Stimulated activated CD4-positive, alpha-beta T cell treated with anti-CD3 and anti-CD28 coated beads, Interleukin-15, amount 100 ng/mL, for 24 hours (primary cell): ENCODE measurements around the gene ACAP3.

Source experiments
- DNase-seq: peaks from one replicate; pipeline ENCODE4 v3.0.0-alpha.2; 2020

ACAP3 gene, protein sequence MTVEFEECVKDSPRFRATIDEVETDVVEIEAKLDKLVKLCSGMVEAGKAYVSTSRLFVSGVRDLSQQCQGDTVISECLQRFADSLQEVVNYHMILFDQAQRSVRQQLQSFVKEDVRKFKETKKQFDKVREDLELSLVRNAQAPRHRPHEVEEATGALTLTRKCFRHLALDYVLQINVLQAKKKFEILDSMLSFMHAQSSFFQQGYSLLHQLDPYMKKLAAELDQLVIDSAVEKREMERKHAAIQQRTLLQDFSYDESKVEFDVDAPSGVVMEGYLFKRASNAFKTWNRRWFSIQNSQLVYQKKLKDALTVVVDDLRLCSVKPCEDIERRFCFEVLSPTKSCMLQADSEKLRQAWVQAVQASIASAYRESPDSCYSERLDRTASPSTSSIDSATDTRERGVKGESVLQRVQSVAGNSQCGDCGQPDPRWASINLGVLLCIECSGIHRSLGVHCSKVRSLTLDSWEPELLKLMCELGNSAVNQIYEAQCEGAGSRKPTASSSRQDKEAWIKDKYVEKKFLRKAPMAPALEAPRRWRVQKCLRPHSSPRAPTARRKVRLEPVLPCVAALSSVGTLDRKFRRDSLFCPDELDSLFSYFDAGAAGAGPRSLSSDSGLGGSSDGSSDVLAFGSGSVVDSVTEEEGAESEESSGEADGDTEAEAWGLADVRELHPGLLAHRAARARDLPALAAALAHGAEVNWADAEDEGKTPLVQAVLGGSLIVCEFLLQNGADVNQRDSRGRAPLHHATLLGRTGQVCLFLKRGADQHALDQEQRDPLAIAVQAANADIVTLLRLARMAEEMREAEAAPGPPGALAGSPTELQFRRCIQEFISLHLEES

DNA sequence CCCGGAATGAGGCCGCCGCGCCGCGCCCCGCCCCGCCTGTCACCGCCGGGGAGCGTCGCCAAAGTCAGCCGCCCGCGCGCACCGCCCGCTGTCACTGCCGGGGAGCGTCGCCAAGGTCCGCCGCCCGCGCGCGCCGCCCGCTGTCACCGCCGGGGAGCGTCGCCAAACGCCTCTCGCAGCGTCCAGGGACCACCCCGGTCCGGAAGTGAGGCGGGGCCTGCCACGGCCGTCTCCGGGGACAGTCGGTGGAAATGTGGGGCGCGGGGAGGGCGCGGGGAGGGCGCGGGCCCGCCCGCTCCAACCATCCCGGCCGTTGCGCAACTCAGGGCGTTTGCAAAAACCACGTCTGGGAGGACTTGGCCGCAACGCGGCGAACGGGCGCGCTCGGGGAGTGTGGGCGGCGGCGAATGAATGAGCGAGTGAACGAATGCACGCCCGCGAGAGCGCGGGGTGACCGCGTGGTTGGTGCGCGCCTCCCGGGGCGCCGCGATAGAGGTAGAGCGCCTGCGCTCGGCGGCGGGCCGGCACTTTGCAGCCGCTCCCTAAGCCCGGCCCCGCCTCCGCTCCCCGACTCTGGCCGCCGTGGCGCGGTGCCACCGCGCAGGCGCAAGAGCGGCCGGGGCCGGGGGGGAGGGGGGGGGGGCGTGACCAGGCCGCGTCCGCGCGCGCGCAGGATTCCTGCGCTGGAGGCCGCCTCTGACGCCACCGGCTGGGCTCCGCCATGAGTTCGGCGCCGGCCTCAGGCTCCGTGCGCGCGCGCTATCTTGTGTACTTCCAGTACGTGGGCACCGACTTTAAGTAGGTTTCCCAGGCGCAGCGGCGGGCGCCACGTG lies at the start of gene ACAP3, which contains the start of gene PUSL1:
Gene ACAP3, minus strand, starts transcription at position 8 of the 833 bp plus-strand sequence. CDS start 115 bp downstream, outside the sequence.
Gene PUSL1, plus strand, starts transcription at position 675 of the 833 bp plus-strand sequence. Its CDS starts 47 bp downstream, at position 722.
- DNase-seq, result peak; percentile 91

- DNase-seq, result no peak
Measured at GRCh38 chr1:1356796-1357401, 49.2 kb upstream of the ACAP3 start.

- no peak for DNase-seq
Measured at GRCh38 chr1:1356166-1356795, 48.6 kb upstream of the ACAP3 start.

- peak; percentile 46 for DNase-seq
Measured at GRCh38 chr1:1355416-1355815, 47.7 kb upstream of the ACAP3 start.

- DNase-seq, result no peak
Measured at GRCh38 chr1:1354271-1355247, 46.8 kb upstream of the ACAP3 start.

GRCh38 chr1:1353389-1354151 lies 45.8 kb upstream of the ACAP3 start:
- no peak for DNase-seq

- DNase-seq, result no peak
Measured at GRCh38 chr1:1352786-1353388, 45.2 kb upstream of the ACAP3 start.

- DNase-seq, result no peak
Measured at GRCh38 chr1:1351511-1352427, 44.0 kb upstream of the ACAP3 start.

- DNase-seq, result peak; percentile 74
Measured at GRCh38 chr1:1349256-1350012, 41.7 kb upstream of the ACAP3 start, which contains the start of gene DVL1. Gene DVL1, minus strand, starts transcription at chr1:1349418. Its CDS starts 353 bp downstream, at chr1:1349065.

DNA sequence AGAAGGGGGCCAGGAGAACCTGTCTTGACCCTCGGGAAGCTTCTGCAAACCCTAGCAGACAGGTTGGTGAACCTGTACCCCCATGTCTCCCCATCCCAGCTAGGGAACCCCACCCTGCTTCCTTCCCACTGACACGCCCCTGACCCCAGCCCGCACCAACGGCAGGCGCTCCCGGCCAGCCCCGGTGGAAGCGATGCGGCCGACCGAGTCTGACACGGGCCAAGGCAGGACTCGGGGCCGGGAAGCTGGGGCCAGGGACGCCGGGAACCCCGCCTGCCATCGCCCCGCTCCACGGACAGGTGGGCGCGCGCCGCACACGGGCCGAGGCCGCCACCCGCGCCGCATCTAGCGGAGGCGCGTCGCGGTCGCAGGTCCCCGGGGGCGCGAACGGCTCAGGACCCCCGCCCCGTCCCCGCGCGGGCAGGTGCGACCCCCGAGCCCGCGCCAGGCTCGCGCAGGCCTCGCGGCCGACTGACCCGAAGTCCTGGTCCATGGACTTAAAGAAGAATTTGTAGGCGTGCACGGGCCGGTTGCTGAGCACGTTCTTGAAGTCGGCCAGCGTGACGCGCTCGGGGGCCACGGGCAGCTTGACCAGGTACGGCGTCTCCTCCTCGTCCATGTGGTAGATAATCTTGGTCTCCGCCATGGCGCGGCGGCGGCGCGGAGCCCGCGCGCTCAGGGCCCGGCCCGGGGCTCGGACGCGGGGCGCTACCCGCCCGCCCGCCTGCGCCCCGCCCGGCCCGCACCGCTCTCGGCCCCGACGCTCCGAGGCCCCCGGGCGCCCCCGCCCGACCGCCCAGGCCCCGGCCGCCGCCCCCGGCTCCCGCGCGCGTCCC lies 40.9 kb upstream of the ACAP3 start:
- DNase-seq, result no peak

GRCh38 chr1:1347663-1348419 lies 40.1 kb upstream of the ACAP3 start:
- DNase-seq, result no peak

DNA sequence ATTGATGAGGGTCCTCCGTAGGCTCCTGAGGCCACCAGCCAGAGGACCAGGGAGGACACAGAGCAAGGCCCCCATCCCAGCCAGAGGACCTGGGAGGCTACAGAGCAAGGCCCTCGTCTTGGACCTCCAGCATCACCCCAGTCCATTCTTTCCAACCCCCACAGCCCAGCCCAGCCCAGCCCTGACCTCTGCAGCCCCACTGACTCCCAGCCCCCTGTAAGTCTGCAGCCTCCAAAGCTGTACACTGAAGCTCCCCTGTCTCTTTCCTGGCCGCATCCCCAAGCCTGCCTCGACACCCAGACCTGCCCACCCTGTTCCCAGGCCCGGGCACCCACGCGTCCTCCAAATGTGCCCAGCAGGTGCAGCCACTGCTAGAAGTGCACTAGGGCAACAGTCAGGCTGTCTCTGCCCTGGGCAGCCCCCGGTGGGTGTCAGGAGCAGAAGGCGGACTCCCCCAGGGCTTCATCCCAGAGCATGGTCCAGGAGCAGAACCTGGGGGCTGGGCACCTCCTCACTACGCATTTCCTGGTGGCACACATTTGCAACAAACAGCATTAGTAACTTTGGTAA lies 39.4 kb upstream of the ACAP3 start:
- no peak for DNase-seq

DNA sequence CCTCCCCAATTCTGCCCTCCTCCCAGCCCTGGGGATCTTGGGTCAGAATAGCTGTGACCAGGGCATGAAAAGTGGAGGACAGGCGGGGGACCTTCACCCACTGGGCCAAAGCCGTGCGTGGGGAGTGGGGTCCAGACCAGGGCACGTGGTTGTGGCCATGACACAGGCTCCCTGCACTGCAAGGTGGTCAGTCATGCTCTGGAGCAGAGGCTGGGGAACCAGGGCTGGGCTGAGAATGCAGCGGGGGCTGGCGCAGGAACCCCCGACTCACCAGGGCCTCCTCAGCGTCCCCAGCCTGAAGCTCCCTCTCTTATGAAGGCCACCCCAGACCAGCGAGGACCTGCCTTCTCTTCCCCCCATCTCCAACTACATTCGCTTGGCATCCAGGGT lies 38.8 kb upstream of the ACAP3 start:
- DNase-seq, result no peak

GRCh38 chr1:1345860-1346500 lies 38.2 kb upstream of the ACAP3 start:
- DNase-seq, result no peak

DNA sequence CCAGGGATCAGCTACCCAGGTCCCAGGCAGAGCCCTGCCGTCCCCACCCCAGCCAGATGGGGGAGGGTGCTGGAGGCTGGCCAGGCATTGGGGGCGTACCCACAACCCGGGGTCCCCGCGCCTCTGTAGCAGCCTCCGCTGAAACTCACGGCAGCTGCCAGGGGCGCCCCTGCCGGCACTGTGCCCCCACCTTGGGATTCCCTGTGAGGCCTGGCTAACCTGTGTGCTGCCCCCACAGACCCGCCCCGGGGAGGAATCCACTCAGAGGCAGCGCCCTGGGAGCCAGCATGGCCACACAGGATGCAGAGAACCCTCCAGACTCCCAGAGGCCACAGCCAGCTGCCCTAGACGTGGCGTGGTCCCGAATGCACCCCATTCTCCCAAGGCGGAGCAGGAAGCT lies 37.7 kb upstream of the ACAP3 start:
- no peak for DNase-seq
